ENCODE data around the gene GSN.
"Not testable (repeated sequence)": the region's sequence is repeated elsewhere in the genome, so short reads cannot be mapped to it uniquely, and the experiment has no call there.

The GSN gene

DNA sequence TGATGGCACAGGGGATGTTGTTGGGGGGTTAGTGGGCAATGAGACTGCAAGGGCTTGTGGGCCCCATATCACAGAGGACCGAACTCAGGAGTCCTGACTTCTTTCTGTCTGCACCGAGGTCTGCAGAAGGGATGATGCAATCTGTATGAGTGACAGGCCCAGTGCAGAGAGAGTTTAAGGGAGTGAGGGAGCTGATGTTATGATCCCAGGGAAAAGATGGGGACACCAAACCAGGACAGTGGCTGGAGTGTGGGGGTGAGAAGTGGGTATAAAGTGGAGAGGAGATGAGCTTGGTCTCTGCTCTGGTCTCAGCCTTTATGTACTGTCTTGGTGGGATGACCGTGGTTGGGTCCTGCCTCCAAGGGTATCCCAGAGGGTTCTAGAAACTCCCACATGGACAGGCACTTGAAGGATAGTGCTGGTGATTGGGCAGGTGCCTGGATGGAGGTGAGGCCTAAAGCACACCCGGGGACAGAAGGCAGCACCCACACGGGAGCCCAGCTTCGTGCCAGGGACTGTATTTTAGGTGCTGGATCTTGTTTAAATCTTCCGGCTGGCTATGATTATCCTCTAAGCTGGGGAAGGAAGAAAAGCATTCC is 21.9 kb downstream of the GSN start:
- no peak for DNase-seq

DNA sequence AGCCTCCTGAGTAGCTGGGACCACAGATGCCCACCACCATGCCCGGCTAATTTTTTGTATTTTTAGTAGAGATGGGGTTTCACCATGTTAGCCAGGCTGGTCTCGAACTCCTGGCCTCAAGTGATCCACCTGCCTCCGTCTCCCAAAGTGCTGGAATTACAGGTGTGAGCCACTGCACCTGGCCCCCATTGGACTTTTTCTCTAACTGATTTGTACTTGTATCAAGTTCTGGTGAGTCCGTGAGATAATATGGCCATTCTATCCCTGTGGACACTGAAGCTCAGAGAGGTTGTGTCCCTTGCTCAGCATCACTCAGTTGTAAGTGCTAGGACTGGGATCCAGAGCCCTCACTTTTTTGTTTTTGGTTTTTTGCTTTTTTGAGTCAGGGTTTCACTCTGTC is 23.6 kb downstream of the GSN start:
- not testable (repeated sequence) for DNase-seq

DNA sequence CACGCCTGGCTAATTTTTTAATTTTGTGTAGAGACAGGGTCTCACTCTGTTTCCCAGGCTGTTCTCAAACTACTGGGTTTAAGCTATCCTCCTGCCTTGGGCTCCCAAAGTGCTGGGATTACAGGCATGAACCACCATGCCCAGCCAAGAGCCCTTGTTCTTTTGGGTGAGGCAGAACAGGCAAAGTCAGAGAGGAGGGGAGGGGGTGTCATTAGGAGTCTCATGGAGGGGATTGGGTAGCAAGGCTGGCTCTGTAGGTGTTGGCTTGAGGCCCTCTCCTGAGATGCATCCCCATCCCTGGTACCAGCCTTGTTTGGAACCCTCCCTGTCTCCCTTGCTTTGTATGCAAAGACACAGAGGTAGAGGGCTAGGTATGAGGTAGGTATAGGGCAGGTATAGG is 24.1 kb downstream of the GSN start:
- no peak for DNase-seq

DNA sequence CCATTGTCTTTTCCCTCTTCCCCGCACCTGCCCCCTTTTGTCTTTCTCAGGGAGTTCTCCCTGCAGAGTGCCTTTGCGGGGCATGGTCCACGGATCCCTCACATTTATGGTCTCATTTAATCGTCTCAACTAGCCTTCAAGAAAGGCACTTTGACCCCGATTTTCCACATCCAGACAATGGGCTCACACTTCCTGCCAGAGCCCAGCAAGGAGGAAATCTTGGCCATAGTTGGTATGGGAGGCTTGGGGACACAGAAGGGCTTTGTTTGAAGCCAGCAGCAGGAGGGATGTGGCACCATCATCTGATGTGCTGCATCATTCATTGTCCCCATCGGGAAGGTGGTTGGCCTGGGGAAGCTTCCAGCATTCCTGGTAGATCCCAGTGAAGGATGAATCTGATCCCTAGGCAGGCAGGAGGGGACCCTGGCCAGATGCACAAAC is 24.9 kb downstream of the GSN start:
- no peak for DNase-seq

DNA sequence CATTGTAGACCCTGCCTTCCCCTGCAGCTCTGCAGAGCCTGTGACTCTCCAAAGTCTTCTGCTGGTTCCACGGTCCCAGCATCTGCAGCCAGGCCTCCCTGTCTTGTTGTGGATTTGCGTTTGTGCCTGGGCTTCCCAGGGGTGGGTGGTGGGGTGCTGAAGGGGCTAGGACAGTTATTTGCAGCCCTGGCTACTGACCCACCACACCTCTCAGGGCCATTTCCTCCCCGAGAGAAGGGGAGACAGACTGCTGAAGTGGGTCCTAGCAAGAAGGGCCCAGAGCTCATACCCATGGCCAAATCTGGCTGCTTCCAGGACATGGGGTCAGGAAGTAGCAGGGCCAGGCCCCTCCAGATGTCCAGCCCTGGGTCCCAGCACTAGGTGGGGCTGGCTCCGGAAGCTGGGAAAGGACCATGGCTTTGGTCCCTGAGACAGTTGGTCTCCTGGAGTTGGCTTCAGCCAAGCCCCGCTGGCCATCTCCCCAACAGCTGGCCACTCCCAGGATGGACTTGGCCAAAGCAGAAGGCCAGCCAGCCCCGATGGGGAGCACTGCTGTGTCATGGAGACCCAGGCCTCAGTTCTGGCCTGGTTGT is 26.3 kb downstream of the GSN start:
- no peak for DNase-seq

DNA sequence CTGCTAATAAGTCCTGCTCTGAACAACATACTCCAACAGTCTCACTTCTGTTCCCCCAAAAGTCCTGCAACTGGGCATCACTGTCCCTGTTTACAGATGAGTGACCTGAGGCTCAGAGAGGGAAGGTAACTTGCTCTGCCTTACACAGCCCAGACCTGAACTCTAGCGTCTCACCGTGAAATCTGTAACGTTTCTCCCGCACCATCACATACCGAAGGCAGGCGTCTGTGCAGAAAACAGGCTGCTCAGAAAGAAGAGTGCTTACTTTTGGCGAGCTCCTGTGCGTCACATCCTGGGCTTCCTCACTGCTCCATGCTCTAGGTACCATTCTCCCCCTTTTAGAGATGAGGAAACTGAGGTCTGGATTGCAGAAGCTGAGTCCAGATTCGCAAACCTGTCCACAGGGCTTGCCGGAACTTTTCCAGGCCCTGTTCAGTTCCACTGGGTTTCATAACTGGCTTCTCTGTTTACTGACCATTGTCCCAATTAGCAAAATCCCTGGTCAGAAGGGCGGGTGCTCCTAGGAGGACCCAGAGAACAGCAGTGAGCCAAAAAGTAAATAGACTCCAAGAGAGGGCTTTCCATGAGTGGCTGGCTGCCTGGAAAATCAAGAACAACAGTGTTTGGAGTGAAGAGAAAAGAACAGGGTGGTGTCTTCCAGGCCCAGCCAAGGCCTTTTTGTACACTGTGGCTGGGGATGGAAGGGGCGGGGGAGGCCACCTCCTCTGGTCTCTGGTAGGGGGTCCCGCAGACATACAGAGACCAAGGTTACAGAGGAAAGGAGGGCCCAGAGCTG is 27.1 kb downstream of the GSN start:
- DNase-seq = no peak

DNA sequence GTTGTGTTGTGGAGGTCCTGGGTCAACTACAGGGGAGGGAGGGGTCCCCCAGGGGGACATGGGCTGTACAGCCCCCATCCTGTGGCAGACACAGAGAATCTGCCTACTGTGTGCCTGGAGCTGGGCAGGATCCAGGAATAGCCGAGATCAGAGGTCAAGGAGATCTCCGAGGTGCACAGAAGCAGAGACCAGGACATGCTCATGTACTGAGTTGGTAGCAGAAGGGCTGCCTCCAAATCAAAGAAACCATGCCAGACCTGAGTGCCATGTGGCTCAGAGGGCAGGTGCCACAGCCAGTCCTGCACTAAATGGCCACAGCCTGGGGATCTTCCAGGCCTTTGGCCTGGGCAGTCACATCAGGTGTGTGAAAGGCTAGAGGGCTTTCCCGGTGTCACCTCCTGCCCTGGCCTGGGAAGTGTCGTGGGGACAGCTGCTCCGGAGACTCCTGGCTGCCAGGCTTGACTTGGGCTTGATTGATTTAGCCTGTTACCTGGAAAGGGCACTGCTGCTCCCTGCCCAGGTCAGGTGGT is 27.8 kb downstream of the GSN start:
- DNase-seq = no peak

DNA sequence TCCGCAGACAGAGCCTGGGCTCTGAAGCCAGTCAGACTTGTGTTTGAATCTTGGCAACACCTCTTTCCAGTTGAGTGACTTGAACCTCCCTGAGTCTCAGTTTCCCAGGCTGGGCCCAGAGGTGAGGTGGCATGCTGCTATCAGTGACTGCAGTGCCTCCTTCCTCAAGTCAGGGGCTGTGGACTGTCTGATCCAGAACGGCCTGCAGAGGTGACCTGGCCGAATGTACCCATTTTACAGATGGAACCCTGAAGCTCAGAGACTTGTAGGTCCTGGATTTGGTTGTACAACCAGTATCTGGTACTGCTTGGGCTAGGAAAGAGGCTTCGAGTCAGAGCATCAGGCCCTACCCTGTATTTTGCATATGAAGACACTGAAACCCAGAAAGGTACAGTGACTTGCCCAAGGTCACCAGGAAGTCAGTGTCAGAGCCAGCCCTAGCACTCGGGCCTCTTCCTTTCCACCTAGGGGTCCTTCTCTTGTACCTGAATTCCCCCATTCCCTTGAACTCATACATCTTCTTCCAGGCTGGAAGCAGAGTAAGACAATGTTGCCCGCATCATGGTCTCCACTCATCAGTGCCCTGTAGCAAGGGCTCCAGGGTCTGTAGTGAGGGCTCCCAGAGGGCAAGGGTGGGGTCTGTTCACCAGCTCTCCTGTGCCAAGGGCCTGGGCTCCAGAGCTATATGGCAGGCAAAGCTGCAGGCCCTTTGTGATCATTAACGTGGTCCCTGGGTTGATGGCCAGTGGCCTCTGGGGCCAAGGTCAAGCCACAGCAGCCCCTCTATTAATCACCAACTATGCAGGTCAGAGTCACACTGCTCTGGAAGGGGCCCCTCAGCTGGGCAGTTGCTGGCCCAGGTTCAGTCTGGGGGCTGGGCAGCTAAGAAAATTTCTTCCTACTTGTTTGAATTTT is 28.5 kb downstream of the GSN start:
- no peak for DNase-seq

DNA sequence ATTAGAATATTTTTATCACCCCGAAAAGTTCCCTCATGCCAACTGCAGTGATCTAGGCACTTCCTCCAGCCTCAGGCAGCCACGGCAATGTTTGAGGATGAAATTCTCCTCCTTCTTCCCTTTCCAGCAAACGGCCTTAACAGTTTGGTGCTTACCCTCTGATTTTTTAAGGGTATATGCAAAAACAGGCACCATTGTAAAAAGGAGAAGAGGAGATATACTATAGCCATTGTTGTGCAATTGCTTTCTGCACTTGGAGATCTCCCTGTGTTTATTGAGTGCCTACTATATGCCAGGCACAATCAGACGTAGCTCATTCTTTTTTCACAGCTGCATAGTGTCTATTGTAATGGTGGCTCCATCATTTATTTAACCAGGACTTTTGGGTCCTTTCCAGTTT is 29.4 kb downstream of the GSN start:
- no peak for DNase-seq

DNA sequence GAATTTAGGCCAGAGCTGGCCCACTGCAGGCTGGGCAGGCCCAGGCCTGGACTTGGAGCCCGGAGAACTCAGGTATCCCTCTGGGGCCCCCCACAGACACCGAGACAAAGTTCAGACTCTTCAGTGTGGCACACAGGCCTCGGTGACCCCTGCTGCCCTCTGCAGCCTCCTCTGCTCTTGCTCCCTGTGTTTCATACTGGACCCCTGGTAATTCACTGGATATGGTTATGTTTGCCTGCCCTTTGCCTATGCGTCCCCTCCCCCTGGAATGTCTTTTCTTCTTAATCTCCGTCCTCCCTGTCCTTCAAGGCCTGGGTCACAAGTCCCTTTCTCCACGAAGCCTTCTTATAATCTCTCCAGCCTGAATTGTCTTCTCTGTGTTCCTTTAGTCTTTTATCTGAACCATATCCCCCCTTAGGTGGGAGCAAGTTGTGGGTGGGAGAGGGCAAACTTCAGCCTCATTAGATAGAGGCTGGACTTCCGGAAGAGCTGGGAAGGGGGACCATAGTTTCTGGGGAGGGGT is 30.1 kb downstream of the GSN start:
- no peak for DNase-seq

DNA sequence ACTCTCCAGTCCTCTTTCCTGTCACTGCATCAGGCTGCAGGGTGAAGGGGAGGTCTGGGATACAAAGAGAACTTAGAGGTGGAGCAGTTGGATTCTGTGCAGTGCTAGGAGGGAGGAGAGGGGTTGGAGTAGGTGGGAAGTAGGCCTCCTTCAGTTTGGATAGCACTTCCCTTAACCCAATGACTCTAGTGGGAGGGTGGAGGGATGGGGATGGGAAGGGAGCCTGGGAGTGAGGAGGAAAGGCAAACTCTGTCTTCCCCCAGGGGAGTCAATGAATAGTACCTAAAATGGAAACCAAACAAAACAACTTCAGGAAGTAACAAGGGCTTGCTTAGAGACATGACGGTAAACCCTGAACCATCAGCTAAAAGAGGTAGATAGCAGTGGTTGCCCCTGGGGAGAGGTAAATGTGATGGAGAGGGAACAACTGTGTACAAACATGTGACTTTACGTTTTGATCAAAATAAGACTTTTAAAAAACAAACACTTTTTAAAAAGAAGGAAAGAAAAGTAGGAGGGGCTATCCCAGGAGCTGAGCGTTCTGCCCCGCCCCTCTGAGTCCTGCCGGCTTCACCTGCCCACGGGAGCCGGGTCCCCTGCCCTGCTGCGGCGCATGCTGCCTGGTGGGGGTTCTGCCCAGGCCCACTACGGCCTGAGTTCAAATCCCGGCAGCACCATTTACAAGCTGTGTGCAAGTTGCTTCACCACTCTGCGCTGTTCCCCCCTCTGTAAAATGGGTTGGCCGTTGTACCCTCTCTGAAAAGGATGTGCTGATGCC is 30.9 kb downstream of the GSN start:
- no peak for DNase-seq

DNA sequence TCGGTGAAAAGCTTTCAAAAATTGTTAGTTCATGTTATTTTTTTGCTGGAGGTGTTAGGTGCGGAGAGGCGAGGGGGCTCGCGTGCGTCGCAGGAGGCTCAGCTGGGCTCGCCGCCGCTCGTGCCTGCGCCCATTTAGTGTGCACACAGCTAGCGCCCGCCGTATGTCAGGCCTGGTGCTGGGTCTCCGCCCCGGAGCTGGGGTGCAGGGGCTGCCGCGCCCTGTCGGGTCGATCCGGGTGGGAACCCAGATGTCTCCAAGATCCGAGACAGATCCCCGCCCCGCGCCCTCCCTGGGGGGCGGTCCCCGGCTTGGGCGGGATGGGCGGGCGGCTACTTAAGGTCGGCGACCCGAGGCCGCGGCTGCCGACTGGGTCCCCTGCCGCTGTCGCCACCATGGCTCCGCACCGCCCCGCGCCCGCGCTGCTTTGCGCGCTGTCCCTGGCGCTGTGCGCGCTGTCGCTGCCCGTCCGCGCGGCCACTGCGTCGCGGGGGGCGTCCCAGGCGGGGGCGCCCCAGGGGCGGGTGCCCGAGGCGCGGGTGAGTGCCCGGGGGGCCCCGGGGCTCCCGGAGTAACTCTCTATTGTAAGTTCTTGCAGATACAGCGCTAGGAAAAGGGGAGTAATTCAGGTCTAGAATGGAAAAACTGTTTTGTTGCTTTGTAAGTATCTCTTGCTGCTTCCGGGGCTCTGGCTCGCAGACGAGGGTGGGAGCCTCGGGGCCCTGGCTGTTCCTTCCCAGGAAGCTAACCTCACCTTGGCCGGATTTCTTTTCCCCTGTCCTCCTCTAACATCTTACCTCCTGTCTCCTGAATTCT is 31.7 kb downstream of the GSN start:
- peak; percentile 12 for DNase-seq

DNA sequence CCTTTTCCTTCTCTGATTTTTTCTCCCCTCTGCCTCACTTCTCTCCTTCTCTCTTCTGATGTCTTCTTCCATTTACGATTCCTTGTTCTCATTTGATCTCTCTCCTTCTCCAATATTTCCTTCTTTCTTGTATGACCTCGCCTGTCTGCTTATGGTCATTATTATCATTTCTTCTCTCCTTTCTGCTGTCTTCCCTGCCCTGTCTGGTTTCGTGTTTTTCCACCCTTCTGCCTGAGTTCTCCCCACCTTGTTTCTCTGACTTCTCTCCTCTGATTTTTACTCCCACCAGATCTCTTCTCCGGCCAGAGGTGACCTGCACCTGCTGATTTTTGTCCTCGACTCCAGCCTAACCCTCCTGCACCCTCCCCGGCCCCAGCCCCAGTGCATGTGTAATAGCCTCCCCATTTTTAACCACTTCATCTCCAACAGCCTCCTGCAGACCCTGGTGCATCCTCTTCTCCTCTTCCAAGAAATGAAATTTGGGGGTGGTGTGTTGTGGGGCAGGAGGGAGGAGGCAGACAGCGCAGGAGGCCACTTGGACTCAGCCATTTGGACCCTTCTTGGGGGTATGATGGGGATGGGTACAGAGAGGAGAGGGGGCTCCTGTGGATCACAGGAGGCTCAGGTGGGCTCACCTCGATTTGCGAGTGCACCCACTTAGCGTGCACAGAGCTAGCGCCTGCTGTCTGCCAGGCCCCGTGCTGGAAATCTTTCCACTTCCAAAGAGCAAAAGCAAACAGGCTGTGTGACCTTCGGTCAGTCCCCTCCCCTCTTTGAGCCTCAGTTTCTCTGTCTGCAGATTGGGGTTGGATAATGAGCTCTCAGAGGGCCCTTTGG is 32.5 kb downstream of the GSN start:
- no peak for DNase-seq

DNA sequence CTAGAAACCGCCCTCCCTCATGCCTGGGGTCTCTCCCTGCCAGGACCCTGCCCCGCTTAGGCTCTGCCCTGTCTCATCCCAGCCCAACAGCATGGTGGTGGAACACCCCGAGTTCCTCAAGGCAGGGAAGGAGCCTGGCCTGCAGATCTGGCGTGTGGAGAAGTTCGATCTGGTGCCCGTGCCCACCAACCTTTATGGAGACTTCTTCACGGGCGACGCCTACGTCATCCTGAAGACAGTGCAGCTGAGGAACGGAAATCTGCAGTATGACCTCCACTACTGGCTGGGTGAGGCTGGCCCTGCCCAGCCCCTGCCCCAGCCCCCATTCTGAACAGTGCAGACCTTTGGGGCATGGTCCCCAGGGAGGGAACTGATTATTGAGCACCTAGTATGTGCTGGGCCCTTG is 33.9 kb downstream of the GSN start:
- DNase-seq = no peak

DNA sequence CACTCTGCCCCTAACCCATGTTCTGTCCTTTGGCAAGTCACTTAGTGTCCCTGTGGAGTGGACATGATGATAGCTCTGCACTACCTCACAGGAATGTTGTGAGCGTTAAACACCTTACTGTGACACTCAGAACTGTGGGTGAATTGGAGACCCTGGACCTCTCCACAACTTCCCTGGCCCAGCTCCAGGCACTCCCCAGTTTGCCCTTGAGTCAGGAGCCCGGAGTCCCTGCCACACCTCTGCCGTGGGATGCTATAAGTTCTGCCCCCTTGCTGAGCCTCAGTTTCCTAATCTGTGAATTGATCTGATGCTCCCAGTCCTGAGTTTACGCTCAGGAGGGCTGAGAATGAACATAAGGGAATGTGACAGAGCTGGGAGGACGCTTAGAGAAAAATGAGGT is 34.4 kb downstream of the GSN start:
- DNase-seq = no peak

DNA sequence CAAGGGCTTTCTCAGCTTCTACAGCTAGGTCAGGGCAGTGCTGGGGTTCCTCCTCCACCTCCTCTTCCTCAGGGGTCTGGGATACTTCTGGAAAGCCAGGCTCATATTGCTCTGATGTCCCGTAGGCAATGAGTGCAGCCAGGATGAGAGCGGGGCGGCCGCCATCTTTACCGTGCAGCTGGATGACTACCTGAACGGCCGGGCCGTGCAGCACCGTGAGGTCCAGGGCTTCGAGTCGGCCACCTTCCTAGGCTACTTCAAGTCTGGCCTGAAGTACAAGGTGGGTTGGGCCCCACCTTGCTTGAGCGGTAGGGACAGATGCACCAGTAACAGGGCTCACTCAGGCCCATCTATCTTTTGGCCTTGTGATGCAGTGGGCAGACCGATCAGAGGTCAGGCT is 34.8 kb downstream of the GSN start:
- no peak for DNase-seq

DNA sequence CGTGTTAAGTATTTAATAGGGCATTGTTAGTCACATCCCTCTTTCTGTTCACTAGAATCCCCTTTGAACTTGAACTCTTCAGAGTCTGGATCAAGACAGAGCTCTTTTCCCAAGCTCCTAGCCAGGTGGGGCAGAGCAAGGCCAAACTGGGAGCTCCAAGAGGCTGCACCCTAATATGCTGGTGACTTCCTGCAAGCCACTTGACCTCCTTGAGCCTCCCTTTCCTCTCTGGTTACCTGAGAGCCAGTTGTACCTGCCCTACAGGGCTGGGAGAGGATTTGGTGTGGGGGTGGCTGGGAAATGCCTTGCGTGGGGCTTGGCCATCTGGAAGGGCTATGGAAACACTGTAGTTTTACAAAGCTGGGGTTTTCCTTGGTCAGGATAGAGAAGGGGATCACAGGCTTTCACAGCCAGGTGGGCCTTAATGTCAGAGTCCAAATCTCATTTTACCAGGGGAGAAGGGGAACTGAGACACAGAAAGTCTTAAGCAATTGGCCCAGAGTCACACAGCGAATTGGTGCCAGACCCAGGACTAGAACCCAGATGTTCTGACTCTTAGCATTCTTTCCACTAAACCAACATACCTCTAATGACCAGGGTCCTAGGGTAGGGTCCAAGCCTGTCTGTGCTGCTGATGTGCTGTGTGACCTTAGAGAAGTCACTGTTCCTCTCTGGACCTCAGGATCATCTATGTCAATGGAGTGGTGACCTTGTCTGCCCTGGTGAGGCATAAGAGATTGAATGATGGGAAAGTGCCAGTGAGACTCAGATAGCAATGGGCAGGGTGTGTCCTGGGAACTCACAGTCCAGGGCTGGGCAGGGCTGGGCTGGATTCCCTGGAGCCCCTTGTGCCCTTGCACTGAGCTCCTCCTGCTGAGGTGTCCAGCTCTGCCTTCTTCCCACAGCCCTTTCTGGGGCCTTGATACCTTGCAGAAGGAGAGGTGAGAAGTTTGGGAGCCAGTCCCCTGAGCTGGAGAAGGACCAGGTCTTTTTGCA is 35.8 kb downstream of the GSN start:
- no peak for DNase-seq

DNA sequence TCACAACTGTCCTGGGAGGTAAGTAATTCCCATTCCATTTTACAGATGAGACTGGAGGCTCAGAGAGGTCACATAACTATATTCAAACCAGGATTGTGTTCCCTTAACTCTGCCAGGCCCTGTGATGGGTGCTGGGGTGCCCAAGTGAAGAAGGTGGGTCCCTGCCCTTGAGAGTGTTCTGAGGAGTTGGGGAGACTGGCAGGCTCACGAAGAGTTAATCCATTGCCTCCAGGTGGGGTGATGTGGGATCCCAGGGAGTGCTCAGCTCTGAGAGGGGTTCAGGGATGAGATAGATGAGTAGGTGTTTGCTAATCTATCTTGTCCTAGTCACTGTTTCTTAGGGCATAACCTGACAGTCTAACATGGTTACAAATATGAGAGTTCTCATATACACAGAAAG is 36.7 kb downstream of the GSN start:
- DNase-seq = no peak

All from NCI-H146 (cell line).